ENCODE results near the gene BACH2. TPM values are rescaled to one million over a fixed set of nuclear protein-coding genes. Genes with fewer than 3 reads are reported as not detected.
A peak's percentile ranks its signal among the peaks of the same experiment; 100 is the strongest.

Gene BACH2
- total RNA-seq, 8 experiments from 2014 or later = 0.25 to 34.3 (median 19.4) TPM

DNA sequence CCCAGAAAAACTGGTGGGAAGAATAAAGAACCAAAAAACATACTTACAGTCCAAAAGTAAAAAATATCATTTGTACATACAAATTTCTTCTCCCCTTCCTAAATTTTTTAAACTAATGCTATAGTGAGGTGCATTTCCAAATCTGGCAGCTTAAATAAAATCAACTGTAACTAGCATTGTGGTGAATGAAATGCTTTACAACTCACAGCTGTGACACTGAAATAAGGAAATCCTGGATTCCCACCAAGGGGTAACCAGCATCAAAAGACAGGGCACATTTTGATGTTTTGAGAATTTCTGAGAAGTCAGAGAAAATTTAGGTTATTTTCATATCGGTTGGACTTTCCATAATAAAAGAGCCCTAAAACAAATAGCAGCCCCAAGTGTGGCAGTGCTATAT, 27.3 kb downstream of the BACH2 start:
- ATAC-seq (replicated peaks in 6 of 8) = no peak
- H3K4me3 ChIP-seq = no peak overlapping the region
- in situ Hi-C loops (cut with MboI; ENCODE audit: low pct_unique_long_range_greater_than_20kb in 2 of 9, low sequenced_read_pairs in 9 of 9, unreplicated experiment in 9 of 9) = no loop called here

DNA sequence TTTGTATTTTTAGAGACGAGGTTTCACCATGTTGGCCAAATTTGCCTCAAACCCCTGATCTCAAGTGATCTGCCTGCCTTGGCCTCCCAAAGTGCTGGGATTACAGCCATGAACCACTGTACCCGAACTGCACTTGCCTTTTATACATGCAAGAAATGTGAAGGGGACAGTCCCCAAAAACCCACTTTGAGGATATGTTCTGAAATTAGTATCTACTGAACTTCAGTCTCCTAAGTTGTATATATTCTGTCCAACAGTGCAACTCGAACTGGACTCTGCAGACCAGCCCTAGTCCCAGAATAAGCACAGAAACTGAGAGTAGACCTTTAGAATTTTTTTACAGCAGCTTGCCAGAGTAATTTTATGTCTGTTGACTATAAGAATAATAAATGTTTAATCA, 28.5 kb downstream of the BACH2 start:
- no peak for ATAC-seq (replicated peaks in 6 of 8)
- in situ Hi-C loops (cut with MboI; ENCODE audit: low pct_unique_long_range_greater_than_20kb in 2 of 9, low sequenced_read_pairs in 9 of 9, unreplicated experiment in 9 of 9) = no loop called here
- 0 to 100% (median 75%) methylated on average over 1 to 3 of the region's 3 CpGs for WGBS, 10 experiments
- H3K4me3 ChIP-seq = no peak overlapping the region
- no peak overlapping the region for H3K27ac ChIP-seq
- H3K4me1 ChIP-seq (replicated peaks in 1 of 2) = peaks cover 9 to 10% of the 10 kb centered on the region in 2 donors

More for the DNA sequence above, 27.3 kb downstream of the BACH2 start:
- Histone ChIP-seq H3K27ac (no peak overlapping the region), H3K4me1 (replicated peaks in 1 of 2) (peaks cover 9 to 10% of the 10 kb centered on the region in 2 donors)
- 60 to 100% (median 100%) methylated on average over 1 of the region's 1 CpG; no CpG with 5 or more reads in 5 of the 10 experiments for WGBS, 10 experiments

DNA sequence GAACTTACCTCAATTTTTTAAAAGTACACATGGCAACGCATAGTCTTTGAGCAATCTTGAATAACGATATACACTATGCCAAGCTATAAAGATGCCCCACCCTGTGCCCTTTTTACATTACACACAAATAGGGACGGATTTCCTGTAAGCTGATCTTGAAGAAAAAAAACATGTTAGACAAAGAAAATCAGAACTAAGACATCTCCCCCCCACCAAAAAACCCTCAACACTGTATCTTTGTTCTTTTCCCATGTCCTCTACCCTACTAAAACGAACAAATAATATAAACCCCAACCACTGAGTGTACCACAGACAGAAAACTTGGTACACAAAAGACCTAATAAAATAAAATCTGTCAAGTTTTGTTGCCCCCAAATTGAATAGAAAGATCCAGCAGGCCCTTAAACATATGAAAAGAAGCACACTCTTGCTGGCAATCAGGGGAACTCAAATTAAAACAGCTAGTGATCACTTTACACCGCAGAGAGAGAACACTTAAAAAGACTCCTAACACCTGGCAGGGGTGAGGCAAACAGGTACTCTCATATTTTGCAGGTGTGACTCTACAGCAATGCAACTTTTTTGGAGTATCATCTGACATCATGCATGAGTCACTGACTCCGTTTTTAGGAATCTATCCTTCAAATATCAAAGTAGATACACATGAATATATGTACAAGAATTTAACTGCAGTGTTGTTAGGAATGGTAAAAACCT, 29.6 kb downstream of the BACH2 start:
- H3K27ac ChIP-seq = no peak overlapping the region
- 0 to 90% (median 80%) methylated on average over 1 to 6 of the region's 6 CpGs for WGBS, 10 experiments
- peaks cover 2% of the 10 kb centered on the region in 2 donors for H3K4me1 ChIP-seq (replicated peaks in 1 of 2)
- no peak for ATAC-seq (replicated peaks in 6 of 8)
- H3K4me3 ChIP-seq = no peak overlapping the region
- in situ Hi-C loops (cut with MboI; ENCODE audit: low pct_unique_long_range_greater_than_20kb in 2 of 9, low sequenced_read_pairs in 9 of 9, unreplicated experiment in 9 of 9) = no loop called here

DNA sequence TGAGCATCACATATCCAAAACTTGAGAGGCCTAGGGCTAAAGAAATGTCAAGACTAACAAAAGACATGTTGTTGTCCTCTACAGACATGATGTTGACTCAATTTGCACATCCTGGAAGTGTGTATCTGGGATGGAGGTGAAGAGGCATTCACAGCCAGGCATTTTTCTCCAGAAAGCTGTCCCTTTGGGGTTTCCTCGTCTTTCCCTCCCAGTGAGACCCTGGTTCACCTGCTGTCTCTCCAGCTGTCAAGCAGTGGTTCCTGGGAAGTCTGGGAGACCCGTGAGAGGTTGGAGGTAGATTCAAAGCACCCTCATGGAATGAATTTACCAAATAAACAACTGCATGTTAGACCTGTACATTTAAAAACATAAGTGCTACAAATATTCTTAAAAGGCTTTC, 32.1 kb downstream of the BACH2 start:
- H3K4me3 ChIP-seq = no peak overlapping the region
- no peak for ATAC-seq (replicated peaks in 6 of 8)
- 50 to 94% (median 84%) methylated on average over 1 to 2 of the region's 2 CpGs; no CpG with 5 or more reads in 2 of the 10 experiments for WGBS, 10 experiments
- H3K4me1 ChIP-seq (replicated peaks in 1 of 2) = no peaks in the 10 kb centered on the region
- H3K27ac ChIP-seq = no peak overlapping the region
- in situ Hi-C loops (cut with MboI; ENCODE audit: low pct_unique_long_range_greater_than_20kb in 2 of 9, low sequenced_read_pairs in 9 of 9, unreplicated experiment in 9 of 9) = no loop called here

DNA sequence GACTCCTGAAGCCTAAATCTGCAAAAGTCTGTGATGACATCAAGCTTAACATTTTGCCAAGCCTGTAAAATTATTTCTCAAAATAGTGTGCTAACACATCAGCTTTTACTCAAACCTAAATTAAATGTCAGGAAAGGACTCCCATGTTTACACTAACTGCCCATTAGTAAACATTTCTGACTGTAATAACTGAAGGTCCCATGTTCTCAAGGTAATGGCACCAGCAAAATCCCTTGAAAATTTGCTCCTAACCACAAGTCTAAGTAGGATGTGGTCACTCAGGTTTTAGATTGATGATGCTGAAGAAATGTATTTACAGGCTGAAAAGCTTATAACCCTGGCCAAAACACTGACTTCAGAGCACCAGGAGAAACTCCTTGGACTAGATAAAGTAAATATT, 33.0 kb downstream of the BACH2 start:
- ATAC-seq (replicated peaks in 6 of 8) = no peak
- Histone ChIP-seq H3K4me3 (no peak overlapping the region), H3K27ac (no peak overlapping the region), H3K4me1 (replicated peaks in 1 of 2) (no peaks in the 10 kb centered on the region)
- in situ Hi-C loops (cut with MboI; ENCODE audit: low pct_unique_long_range_greater_than_20kb in 2 of 9, low sequenced_read_pairs in 9 of 9, unreplicated experiment in 9 of 9) = no loop called here

DNA sequence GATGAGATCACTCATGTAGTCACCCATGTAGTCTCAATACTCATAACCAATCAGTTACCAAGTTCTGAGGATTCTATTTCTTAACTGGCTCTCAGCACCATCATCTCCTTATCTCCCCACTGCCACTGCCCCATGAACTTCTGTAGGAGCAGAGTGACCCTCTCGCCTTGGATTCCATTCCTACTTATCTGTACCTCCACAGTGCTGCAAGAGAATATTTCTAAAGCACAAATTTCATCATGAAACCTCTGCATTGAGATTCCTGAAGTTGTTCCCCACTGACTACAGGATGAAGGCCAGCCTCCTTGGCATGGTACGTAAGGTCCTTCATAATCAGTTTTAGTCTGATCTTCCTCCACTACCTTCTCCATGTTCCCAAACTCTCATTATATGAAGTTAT, 34.8 kb downstream of the BACH2 start:
- no peak for ATAC-seq (replicated peaks in 6 of 8)
- in situ Hi-C loops (cut with MboI; ENCODE audit: low pct_unique_long_range_greater_than_20kb in 2 of 9, low sequenced_read_pairs in 9 of 9, unreplicated experiment in 9 of 9) = no loop called here
- Histone ChIP-seq H3K27ac (no peak overlapping the region), H3K4me3 (no peak overlapping the region), H3K4me1 (replicated peaks in 1 of 2) (no peaks in the 10 kb centered on the region)
- 60 to 100% (median 95%) methylated on average over 1 to 2 of the region's 2 CpGs; no CpG with 5 or more reads in 3 of the 10 experiments for WGBS, 10 experiments

DNA sequence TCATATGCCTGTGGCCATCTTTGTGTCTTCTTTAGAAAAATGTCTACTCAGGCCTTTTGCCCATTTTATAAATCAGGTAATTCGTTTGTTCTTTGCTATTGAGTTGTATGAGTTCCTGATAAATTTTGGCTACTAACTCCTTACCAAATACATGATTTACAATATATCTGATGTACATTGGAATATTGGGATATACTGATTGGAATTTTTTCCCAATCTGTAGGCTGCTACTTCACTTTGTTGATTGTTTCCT, 39.2 kb downstream of the BACH2 start:
- no peak overlapping the region for H3K27ac ChIP-seq
- no peaks in the 10 kb centered on the region for H3K4me1 ChIP-seq (replicated peaks in 1 of 2)
- WGBS, 10 experiments = 78 to 100% (median 94%) methylated on average over 1 of the region's 1 CpG; no CpG with 5 or more reads in 3 of the 10 experiments
- ATAC-seq (replicated peaks in 6 of 8) = no peak
- in situ Hi-C loops (cut with MboI; ENCODE audit: low pct_unique_long_range_greater_than_20kb in 2 of 9, low sequenced_read_pairs in 9 of 9, unreplicated experiment in 9 of 9) = no loop called here
- H3K4me3 ChIP-seq = no peak overlapping the region

DNA sequence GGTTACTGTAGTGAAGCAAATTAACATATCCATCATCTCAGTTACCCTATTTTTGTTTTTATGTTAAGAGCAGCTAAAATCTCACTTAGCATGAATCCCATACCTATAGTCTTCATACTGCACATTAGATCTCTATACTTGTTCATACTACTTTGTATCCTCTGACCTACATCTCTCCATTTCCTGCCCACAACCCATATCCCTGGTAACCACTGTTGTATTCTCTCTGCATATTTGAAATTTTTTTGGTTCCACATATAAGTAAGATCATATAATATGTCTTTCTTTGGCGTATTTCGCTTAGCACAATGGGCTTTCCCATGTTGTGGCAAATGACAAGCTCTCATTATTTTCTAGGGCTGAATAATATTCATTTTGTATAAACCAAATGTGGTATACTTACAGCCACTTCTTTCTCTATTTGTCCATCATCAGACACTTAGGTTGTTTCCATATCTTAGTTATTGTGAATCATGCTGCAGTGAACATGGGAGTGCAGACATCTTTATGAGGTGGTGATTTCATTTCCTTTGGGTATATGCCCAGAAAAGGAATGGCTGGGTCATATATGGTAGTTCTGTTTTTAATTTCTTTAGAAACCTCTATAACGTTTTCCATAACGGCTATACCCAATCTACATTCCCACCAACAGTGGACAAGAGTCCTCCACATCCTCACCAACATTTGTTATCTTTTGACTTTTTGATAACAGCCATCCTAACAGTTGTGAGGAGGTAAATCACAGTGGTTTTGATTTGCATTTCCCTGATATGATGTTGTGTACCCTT, 39.8 kb downstream of the BACH2 start:
- peak in 1 of 8 experiments; percentile 60 for ATAC-seq (replicated peaks in 6 of 8)
- H3K4me3 ChIP-seq = no peak overlapping the region
- in situ Hi-C loops (cut with MboI; ENCODE audit: low pct_unique_long_range_greater_than_20kb in 2 of 9, low sequenced_read_pairs in 9 of 9, unreplicated experiment in 9 of 9) = no loop called here
- no peak overlapping the region for H3K27ac ChIP-seq
- WGBS, 10 experiments = 28 to 100% (median 87%) methylated on average over 2 to 4 of the region's 4 CpGs
- H3K4me1 ChIP-seq (replicated peaks in 1 of 2) = no peaks in the 10 kb centered on the region

DNA sequence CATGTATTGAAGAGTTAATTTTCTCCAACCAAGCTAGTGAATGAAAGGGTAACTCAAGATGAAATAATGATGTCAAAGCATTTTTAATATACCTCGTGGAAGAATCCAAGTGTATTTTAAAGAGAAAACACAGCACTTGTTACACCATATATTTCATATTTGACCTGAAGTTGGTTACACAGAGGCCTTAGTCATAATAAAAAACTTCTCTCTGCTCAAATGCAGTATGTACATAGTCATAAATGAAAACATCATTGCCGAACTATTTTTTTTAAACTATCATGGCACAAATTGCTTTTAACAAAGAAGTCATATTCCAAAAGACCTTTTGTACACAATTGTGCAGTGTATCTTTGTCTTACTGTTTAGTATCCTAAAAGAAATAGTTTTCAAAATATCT, 43.0 kb downstream of the BACH2 start:
- 0 to 100% (median 83%) methylated on average over 1 to 2 of the region's 2 CpGs for WGBS, 10 experiments
- Histone ChIP-seq H3K4me1 (replicated peaks in 1 of 2) (no peaks in the 10 kb centered on the region), H3K27ac (no peak overlapping the region), H3K4me3 (no peak overlapping the region)
- in situ Hi-C loops (cut with MboI; ENCODE audit: low pct_unique_long_range_greater_than_20kb in 2 of 9, low sequenced_read_pairs in 9 of 9, unreplicated experiment in 9 of 9) = no loop called here
- no peak for ATAC-seq (replicated peaks in 6 of 8)

DNA sequence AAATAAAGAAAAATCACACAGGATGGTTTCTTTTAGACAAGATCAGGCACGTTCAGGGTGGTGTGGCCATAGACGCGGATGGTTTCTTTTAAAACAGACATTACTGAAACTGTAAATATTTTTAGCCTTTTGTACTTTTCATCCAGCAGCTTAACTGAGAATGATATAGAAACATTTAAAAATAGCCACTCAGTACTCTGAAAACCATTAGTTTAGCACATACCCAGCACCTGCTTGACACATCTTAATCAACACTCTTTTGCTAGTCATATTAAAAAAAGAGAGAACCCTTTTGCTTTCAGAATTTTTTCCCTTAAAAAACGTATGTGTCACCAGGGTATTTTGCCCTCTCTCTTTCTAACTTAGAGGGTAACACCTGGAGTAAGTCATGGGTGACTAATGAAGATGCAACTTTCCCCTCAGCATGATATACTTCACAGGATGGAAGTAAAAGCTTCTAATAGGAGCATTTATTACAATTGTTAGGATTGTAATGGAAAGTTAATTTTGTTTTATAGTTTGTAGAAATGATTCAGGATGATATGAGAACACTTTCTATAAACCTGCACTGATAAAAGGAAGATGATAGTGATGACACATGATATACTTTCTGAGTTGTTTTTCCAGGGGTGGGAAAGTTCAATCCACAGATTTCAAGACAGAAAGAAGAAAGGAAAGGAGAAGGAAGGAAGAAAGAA, 45.2 kb downstream of the BACH2 start:
- in situ Hi-C loops (cut with MboI; ENCODE audit: low pct_unique_long_range_greater_than_20kb in 2 of 9, low sequenced_read_pairs in 9 of 9, unreplicated experiment in 9 of 9) = no loop called here
- no peak overlapping the region for H3K27ac ChIP-seq
- no peak for ATAC-seq (replicated peaks in 6 of 8)
- no peak overlapping the region for H3K4me3 ChIP-seq
- H3K4me1 ChIP-seq (replicated peaks in 1 of 2) = no peaks in the 10 kb centered on the region
- 69 to 100% (median 83%) methylated on average over 1 to 4 of the region's 4 CpGs for WGBS, 10 experiments

DNA sequence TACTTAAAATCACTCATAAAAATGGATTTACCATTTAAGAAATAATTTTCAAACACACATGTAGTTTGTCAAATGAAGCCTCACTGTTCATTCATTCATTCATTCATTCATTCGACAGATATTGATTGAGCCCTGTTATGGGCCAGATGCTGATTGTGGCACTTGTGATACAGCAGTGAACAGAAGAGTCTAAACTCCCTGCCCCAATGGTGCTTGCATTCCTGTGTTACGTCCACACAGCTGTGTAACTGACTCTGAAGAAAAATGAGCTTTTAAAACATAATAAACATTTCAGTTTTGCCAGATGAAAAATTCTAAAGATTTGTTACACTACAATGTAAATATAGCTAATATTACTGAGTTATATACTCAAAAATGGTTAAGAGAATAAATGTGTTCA, 46.2 kb downstream of the BACH2 start:
- in situ Hi-C loops (cut with MboI; ENCODE audit: low pct_unique_long_range_greater_than_20kb in 2 of 9, low sequenced_read_pairs in 9 of 9, unreplicated experiment in 9 of 9) = no loop called here
- Histone ChIP-seq H3K4me3 (no peak overlapping the region), H3K27ac (no peak overlapping the region), H3K4me1 (replicated peaks in 1 of 2) (no peaks in the 10 kb centered on the region)
- no peak for ATAC-seq (replicated peaks in 6 of 8)
- WGBS, 10 experiments = 81 to 100% (median 91%) methylated on average over 1 to 2 of the region's 2 CpGs

DNA sequence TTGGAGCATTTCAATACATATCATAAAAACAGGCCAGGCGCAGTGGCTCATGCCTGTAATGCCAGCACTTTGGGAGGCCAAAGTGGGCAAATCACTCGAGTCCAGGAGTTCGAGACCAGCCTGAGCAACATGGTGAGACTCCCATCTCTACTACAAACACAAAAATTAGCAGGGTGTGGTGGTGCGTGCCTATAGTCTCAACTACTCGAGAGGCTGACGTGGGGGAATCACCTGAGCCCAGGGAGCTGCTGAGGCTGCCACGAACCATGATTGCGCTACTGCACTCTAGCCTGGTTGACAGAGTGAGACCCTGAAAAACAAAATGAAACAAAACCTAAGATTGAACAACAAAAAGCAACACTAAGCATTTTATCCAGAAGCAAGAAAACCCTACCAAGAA, 47.2 kb downstream of the BACH2 start:
- Histone ChIP-seq H3K4me3 (no peak overlapping the region), H3K4me1 (replicated peaks in 1 of 2) (no peaks in the 10 kb centered on the region), H3K27ac (no peak overlapping the region)
- 79 to 100% (median 96%) methylated on average over 1 to 8 of the region's 8 CpGs; no CpG with 5 or more reads in 1 of the 10 experiments for WGBS, 10 experiments
- ATAC-seq (replicated peaks in 6 of 8) = no peak
- in situ Hi-C loops (cut with MboI; ENCODE audit: low pct_unique_long_range_greater_than_20kb in 2 of 9, low sequenced_read_pairs in 9 of 9, unreplicated experiment in 9 of 9) = no loop called here

DNA sequence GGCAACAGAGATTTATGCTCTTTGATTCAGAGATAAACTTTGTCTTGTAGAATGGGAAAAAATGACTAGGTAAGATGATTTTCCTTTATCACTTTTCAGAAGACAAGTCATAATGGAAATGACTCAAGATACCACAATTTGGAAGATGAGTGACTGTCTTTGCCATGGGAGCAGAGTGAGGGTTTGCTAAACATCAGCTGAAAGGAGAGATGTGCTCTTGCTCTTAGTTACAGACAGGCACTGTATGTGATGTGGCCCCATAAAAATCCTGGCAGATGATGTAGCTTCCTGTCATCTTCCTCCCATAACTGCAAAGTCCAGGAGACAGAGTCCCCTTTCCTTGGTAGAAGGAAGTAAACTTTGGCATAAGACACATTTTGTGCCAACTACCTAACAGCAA, 47.6 kb downstream of the BACH2 start:
- no peak for ATAC-seq (replicated peaks in 6 of 8)

DNA sequence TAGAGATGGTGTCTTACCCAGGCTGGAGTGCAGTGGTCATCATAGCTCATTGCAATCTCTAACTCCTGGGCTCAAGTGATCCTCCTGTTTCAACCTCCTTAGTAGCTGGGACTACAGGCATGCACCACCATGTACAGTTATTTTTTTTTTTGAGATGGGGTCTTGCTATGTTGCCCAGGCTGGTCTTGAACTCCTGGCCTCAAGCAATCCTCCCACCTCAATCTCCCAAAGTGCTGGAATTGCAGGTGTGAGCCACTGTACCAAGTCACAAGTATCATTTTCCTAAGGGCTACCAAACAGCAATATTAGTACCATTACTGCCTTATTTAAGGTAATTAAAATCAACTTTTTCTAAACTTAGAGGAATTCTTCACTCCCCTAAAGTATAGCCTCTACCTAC, 49.4 kb downstream of the BACH2 start:
- H3K4me1 ChIP-seq (replicated peaks in 1 of 2) = no peaks in the 10 kb centered on the region
- no peak overlapping the region for H3K4me3 ChIP-seq
- in situ Hi-C loops (cut with MboI; ENCODE audit: low pct_unique_long_range_greater_than_20kb in 2 of 9, low sequenced_read_pairs in 9 of 9, unreplicated experiment in 9 of 9) = no loop called here
- ATAC-seq (replicated peaks in 6 of 8) = no peak
- H3K27ac ChIP-seq = no peak overlapping the region

More for the DNA sequence above, 47.6 kb downstream of the BACH2 start:
- in situ Hi-C loops (cut with MboI; ENCODE audit: low pct_unique_long_range_greater_than_20kb in 2 of 9, low sequenced_read_pairs in 9 of 9, unreplicated experiment in 9 of 9) = no loop called here
- Histone ChIP-seq H3K4me1 (replicated peaks in 1 of 2) (no peaks in the 10 kb centered on the region), H3K27ac (no peak overlapping the region), H3K4me3 (no peak overlapping the region)

All from motor neuron (in vitro differentiated cells).